RWPE2 (cell line): ENCODE measurements around the gene MSGN1.
"Not testable (repeated sequence)": the region's sequence is repeated elsewhere in the genome, so short reads cannot be mapped to it uniquely, and the experiment has no call there.

Experiments used
- ATAC-seq: fragments of 200-7000 bp; cut with Tn5 transposase; 3 replicates; pipeline ENCODE4 v1.9.1; 2021; ENCODE audit warnings: low read depth
- DNase-seq: peaks from one replicate; pipeline ENCODE4 v3.0.0-alpha.2; 2020; ENCODE audit warnings: low spot score
- H3K27ac ChIP-seq: fragments of 450-650 bp; 2 replicates; pipeline ENCODE4 v1.5.1; 2017; ENCODE audit warnings: mild to moderate bottlenecking; ENCODE audit not compliant: poor library complexity, severe bottlenecking
- H3K27me3 ChIP-seq: fragments of 250-450 bp; sonication (Bioruptor Pico); 2 replicates; pipeline ENCODE4 v1.5.1; 2021; ENCODE audit warnings: mild to moderate bottlenecking, moderate library complexity; ENCODE audit not compliant: insufficient read depth, poor library complexity, severe bottlenecking
- H3K36me3 ChIP-seq: fragments of 250-450 bp; sonication (Bioruptor Pico); 2 replicates; pipeline ENCODE4 v1.5.1; 2020; ENCODE audit warnings: low read depth, mild to moderate bottlenecking, moderate library complexity
- H3K4me1 ChIP-seq: fragments of 250-450 bp; sonication (Bioruptor Pico); 2 replicates; pipeline ENCODE4 v1.5.1; 2021; ENCODE audit warnings: mild to moderate bottlenecking, moderate library complexity; ENCODE audit not compliant: insufficient read depth, poor library complexity, severe bottlenecking
- H3K4me3 ChIP-seq: fragments of 250-450 bp; sonication (Bioruptor Pico); 2 replicates; pipeline ENCODE4 v1.5.1; 2021; ENCODE audit warnings: mild to moderate bottlenecking, moderate library complexity; ENCODE audit not compliant: severe bottlenecking
- H3K9me3 ChIP-seq: fragments of 250-450 bp; sonication (Bioruptor Pico); 2 replicates; pipeline ENCODE4 v1.5.1; 2021; ENCODE audit warnings: mild to moderate bottlenecking, moderate library complexity; ENCODE audit not compliant: severe bottlenecking
- TF ChIP-seq, protein P1 (sequence below): fragments of 450-650 bp; IDR thresholded peaks from one replicate; pipeline ENCODE4 v1.5.1; 2017; ENCODE audit warnings: mild to moderate bottlenecking, moderate library complexity; ENCODE audit not compliant: poor library complexity, severe bottlenecking

MSGN1 gene

GRCh38 chr2:17821080-17821479 lies 4.8 kb downstream of the MSGN1 start:
- Histone ChIP-seq H3K4me1 (peaks cover under 1% of the 10 kb centered on the region), H3K27ac (no peak overlapping the region), H3K36me3 (no peaks in the 10 kb centered on the region), H3K4me3 (no peak overlapping the region), H3K27me3 (no peaks in the 10 kb centered on the region), H3K9me3 (no peaks in the 10 kb centered on the region)
- TF ChIP-seq, protein P1, sequence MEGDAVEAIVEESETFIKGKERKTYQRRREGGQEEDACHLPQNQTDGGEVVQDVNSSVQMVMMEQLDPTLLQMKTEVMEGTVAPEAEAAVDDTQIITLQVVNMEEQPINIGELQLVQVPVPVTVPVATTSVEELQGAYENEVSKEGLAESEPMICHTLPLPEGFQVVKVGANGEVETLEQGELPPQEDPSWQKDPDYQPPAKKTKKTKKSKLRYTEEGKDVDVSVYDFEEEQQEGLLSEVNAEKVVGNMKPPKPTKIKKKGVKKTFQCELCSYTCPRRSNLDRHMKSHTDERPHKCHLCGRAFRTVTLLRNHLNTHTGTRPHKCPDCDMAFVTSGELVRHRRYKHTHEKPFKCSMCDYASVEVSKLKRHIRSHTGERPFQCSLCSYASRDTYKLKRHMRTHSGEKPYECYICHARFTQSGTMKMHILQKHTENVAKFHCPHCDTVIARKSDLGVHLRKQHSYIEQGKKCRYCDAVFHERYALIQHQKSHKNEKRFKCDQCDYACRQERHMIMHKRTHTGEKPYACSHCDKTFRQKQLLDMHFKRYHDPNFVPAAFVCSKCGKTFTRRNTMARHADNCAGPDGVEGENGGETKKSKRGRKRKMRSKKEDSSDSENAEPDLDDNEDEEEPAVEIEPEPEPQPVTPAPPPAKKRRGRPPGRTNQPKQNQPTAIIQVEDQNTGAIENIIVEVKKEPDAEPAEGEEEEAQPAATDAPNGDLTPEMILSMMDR, result no peak
- ATAC-seq (no peak), DNase-seq (no peak)

DNA sequence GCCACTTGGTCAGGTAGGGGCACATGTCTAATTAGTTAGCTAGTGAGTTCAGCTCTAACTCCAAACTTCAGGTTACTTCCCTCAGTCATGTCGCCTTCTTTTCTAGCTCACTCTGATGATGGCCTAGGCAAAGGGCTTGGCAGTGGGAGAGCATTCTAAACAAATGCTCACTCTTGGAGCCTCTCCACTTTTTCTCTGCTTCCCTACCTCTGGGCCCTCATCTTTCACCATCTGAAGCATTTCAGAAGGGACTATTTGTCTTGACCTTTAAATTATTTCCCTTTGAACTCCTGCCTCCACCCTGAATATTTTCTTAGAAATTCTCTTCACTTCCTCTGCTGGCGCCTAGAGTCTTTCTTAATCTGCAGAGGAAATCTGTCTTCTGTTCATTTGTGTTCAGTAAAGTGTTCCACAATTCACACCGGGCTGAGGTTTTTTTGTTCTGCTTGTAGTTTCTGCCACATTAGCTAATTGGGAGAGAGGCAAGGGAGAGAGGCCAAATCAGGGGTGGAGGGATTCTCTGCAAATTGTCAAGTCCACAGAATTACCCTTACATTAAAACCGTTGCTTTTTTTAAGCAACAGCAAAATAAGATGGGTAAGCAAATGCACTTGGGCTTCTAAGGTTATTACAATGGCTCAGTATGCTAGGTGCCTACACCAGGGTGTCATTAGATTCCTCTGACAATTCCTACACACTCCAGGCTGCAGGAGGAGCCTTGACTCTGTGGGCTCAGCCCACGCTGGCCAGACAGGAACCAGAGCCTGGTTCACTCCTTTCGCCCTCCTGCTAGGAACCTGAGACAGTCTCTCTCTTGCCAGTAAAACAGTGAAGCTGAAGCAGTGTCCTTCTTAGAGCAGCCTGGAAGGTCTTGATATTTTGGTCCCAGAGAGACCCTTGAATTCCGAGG lies 5.5 kb downstream of the MSGN1 start:
- ATAC-seq (no peak), DNase-seq (no peak)
- Histone ChIP-seq H3K4me1 (no peaks in the 10 kb centered on the region), H3K27ac (no peak overlapping the region), H3K27me3 (no peaks in the 10 kb centered on the region), H3K4me3 (no peak overlapping the region), H3K9me3 (no peaks in the 10 kb centered on the region), H3K36me3 (no peaks in the 10 kb centered on the region)
- TF ChIP-seq, protein P1, result no peak

DNA sequence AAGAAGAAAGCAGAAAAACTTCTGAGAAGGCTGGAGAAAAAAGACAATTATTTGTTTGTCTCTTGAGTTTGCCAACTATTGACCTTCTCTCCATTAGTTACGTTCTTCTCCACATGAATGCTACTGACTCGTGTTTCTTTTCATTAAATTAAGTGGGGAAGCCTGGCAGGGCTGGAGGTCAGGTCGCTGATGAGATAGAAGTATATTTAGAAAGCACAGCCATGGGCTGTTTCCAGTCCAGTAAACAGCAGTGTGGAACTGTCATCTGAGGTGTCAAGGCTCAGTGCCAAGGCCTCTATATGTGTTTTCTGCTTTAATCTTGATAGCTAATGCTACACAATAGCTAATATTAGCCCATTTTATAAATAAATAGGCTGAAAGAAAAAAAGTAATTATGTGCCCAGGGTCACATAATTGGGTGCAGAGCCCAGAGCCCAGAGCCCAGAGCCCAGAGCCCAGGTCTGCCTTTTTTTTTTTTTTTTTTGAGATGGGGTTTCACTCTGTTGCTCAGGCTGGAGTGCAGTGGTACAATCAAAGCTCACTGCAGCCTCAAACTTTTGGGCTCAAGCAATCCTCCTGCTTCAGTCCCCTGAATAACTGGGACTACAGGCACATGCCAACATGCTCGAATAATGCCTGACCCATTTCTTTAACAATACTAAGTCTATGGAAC lies 6.3 kb downstream of the MSGN1 start:
- TF ChIP-seq, protein P1, result no peak
- Histone ChIP-seq H3K4me3 (no peak overlapping the region), H3K4me1 (no peaks in the 10 kb centered on the region), H3K9me3 (no peaks in the 10 kb centered on the region), H3K36me3 (no peaks in the 10 kb centered on the region), H3K27ac (no peak overlapping the region), H3K27me3 (no peaks in the 10 kb centered on the region)
- DNase-seq (no peak), ATAC-seq (no peak)

- not testable (repeated sequence) for H3K9me3 ChIP-seq, ATAC-seq, H3K4me1 ChIP-seq, DNase-seq, H3K4me3 ChIP-seq, H3K27ac ChIP-seq, H3K36me3 ChIP-seq, H3K27me3 ChIP-seq
Observed at GRCh38 chr2:17823646-17824045, 7.4 kb downstream of the MSGN1 start.

DNA sequence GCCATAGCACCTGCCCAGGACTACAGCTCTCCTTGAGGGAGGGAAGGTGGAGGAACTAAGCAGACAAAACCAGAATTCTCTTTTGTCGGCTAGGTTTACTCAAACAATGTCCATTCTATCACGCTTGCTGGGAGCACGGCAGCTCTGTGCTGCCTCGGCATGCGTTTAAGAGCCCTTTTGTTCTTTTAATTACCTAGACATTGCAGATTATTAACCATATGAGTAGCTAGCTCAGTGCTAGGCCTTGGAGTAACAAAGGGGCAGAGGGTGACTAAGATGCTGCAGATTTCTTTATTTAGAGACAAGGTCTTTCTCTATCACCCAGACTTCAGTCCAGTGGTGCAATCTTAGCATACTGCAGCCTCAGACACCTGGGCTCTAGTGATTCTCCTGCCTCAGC lies 11.1 kb downstream of the MSGN1 start:
- Histone ChIP-seq H3K4me1 (no peaks in the 10 kb centered on the region), H3K36me3 (no peaks in the 10 kb centered on the region), H3K9me3 (no peaks in the 10 kb centered on the region), H3K4me3 (no peak overlapping the region), H3K27ac (no peak overlapping the region), H3K27me3 (no peaks in the 10 kb centered on the region)
- ATAC-seq (no peak), DNase-seq (no peak)
- TF ChIP-seq, protein P1, result no peak
